GM21390 (cell line): ENCODE data around the gene DUSP2.

Experiments used
- ATAC-seq: cut with Tn5 transposase; IDR thresholded peaks from one replicate; pipeline ENCODE4 v1.9.1; 2021; ENCODE audit not compliant: unreplicated experiment

Gene DUSP2

DNA sequence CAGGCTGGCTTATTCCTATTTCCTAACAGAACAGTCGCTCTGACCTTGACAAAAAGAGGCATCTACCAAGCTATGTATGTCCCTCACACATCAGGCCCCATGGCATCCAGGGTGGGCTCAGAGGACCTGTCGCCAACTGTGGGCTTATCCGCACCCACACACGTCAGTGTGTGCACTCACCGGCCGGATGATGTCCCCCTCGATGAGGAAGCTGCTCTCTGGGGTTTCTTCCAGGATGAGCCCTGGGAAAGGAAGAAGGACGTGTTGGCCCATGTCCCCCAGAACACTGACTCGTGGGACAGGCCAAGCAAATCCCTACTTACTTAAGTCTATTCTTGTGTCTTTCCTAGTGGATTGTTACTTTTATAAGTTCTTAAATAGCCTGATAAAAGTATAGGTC, 10.1 kb downstream of the DUSP2 start:
- no peak for ATAC-seq

DNA sequence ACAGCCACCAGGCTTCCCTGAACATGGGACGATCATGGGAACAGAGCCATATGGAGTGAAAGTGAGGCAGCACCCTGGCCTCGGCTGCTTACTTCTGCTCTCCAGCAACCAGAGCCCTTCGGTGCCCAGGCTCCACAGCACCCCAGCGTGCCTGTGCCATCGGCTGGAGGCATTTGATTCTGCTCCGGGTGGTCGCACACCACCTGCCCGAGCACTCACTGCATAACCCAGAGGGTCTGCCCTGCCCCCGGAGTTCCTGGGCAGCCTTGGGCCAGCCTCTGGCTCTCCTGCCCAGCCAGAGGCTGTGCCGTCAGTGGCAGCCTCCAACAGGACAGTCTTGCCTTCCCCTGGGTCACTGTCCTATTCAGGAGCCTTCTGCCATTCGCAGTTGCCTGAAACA, 10.8 kb downstream of the DUSP2 start:
- no peak for ATAC-seq

DNA sequence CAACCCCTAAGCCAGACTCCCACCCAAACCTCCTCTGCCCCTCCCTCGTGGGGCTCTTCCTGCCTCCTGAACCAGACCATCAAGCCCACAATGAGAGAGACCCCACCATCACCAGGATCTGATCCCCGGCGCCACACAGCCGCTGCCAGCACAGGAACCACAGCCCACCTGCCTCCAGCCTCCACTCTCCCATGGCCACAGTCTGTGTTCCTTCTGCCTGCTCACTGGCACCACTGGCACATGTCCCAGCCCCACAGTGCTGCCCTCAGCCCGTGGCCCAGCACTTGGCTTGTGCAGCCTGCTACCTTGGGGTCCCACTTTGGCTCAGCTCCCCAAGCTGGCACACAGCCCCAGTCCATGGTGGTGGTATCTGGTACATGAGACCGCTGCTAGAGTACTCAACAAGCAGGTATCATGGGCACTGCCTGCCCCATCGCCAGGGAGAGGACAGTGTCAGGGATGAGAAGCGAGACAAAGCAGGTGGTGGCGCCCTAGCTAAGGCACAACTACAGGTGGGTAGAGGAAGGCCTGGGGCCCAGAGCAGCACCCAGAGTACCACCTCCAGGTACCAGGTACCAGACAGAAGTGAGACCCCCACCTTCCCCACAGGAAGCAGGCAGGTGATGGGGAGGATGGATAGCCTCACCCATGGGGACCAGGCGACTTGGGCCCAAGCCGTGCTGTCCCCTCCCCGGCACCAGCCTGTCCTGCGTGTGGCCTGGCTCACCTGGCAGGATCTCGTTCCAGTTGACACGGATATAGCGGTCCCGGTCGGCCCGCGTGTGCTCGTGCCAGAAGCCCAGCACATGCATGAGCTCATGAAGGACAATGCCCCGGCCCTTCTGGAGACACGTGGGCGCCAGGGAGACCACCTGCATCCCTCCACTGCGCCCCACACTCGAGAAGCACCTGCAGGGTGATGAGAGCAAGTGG, 13.2 kb downstream of the DUSP2 start:
- ATAC-seq: no peak

DNA sequence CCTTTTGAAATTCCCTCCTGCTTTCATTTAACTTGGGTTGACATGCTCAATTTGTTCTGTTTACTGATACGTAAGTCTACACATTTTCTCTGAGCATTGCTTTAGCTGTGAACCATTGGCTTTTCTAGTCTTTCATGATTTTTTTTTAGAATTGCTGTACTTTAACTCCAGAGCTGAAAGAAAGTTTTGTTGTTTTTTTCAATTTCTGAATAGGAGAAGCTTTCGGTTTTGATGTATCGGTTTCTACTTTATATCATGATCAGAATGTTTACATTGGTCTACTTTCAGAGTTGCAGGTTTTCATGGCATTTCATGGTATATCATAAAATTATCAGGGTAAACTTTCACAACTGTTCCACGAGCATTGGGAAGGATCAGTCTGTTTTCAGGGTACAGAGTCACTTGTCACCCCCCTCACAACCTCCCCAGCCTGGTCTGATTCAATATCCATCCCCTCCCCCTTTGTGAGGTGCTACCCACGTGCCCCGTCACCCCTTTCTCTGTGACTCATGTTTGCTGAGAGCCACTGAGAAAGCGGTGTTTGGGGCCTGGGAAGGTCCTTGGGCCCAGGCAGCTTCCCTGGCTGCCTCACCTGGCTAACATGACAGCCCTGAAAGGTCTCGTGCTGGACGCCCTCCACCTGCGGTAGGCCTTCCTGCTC, 14.0 kb downstream of the DUSP2 start:
- no peak for ATAC-seq

DNA sequence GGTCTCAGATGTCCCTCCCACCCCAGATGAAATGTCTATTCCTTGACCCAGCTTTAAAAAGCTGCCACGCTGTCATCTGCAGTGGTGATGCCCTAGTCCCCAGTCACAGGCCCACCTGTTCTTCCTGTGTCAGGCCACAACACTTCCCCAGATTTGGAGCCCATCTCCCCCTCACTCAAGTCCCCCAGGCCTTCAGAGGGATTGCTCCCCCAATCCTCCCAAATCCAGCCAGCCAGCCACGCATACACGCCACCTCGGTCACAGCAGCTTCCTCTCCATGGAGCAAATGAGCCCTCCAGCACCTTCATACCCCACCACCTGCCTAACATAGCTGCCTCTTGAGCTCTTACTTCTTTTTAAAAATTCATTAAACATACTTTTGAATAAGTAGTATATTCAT, 14.8 kb downstream of the DUSP2 start:
- no peak for ATAC-seq

DNA sequence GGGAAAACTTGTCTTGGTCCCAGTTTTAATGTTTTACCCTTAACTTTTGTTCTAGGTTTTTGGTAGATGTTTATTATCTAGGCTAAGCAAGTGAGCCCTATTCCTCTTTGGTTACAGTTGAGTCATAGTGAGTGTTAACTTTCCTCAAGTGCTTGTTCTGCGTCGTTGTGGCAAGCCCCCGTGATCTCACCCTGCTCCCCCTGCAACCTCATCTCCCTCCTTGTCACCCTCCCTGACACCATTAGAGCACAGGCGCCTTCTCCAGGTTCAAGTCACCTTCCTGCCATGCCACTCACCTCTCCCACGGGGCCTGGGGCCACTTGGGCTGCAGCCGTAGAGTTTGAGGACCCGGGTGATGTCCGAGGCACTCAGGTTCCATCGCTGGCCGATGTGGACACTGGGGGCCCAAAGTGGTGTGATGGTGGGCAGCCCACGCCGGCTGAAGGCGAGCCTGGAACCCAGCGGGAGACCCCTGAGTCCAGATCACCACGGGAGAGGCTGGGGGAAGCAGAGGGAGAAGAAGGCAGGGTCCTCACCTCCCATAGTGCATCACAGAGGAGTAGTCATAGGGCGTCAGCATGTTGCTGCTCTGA, 15.6 kb downstream of the DUSP2 start:
- no peak for ATAC-seq

DNA sequence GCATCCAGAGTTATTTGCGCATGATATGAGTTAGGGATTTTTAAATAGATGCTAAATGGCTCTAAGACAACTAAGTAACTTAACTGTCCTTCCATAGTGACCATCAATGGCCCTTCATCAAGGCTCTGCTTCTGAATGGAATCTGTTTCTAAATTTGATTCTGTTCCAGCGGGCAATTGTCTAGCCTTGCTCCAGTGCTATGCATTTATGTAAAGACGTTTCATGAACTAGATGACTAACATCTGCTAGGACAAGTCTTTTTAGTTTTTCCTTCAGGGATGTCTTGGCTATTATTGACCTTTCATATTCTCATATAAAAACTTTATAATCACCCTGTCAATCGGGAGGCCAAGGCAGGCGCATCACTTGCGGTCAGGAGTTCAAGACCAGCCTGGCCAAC, 16.8 kb downstream of the DUSP2 start:
- no peak for ATAC-seq

DNA sequence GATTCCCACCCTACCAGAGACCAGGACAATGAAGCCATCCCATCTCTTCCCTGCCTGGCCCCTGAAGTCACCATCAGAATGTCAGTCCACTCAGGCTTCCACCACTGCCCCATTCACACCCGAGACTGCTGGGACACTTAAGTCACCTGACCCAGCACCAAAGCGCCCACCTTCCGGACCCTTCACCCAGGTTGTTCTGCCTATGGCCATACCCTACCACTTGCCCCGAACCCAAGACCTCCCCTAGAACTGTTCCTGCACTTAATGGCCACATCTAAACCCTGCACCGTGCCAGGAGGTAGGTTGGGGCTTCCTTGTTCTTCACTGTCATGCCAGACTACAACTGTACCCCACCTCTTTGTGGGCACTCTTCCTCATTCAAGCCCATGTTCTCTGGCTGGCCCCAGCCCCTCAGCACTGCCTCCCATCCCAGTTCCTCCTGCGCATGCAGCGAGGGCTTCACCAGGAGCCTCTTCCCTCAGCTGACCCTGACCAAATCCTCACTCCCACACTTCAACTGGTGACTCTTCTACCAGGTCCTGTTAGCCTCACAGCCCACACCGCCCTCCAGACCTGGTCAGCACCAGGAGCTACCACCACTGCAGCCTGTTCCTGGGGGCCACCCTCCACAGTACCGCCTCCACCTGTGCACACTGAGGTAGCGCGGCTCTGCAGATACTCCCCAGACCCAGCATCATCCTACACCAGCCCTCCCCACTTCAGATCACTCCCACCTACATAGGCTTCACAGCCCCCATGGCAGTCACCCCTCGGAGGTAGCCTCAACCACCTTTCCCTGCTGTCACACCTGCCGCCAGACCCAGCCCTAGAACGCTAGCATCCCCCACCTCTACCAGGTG, 20.6 kb downstream of the DUSP2 start:
- no peak for ATAC-seq

DNA sequence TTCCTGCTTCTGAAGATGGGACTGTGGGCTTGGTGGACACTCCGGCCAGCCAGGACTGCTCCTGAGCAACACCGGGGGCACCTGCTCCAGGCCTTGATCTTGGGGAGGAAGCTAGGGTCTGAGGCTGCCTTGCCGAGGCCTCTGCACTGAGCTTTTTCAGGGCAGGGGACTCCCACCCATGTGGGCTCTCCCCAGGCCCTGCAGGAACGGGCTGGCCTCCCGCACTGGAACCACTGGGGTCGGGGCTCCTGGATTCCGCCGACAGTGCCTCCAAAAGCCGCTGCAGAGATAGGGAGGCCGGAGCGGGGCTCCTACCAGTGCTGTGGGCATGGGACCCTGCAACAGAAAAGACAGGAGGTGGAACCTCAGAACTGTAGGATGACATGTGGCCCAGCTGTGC, 21.3 kb downstream of the DUSP2 start:
- no peak for ATAC-seq

DNA sequence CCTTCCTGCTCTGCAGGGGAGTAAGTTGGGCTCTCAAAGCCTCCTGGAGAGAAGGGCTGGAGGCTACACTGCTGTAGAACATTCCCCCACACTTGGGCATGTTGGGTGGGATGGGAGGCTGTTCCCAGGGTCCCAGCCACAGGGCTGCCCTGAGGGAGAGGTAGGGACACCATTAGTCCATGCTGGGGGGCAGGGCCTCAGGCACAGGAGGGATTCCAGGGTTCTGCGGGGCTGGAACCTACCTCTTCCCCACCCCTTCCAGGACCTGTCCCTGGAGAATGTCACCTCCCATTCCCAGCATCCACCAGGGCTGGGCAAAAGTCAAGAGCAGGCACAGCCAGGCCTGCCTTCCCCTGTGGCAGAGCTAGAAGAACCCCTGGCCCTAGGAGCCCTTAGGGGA, 21.9 kb downstream of the DUSP2 start:
- ATAC-seq: no peak

DNA sequence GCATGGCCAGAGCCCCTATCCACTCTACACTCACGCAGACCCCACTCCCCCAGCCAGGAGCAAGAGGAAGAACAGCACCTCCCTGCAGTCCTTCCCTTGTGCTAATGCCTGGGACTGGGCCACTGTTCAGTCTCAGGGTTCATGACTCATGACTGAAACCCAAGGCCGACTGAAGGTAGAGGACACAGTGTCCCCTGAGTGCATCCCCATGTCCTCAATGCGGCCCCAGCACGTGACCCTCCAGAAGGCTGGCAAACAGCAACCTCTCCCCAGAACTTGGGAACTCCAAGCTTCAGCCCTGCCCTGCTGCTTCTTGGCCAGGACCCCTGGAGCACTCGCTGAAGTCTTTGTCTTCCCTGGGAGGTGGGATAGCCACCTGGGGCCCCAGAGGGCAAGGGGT, 22.8 kb downstream of the DUSP2 start:
- ATAC-seq: no peak

DNA sequence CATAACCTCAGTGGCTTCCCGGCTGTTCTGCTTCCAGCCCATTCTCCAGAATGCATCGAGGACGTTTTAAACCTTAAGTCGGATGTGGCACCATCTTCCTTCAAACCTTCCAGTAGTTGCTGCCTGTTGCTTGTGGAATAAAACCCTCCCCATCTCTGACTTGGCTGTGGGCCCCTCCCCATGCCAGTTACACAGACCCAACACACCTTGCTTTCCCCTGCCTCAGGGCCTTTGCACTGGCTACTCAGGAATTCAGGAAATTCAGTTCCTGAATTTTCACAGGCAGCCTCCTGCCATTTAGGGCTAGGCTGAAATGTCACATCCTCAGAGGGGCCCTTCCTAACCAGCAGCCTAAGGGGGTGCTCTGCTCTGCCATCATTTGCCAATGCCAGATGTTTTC, 23.8 kb downstream of the DUSP2 start:
- no peak for ATAC-seq

DNA sequence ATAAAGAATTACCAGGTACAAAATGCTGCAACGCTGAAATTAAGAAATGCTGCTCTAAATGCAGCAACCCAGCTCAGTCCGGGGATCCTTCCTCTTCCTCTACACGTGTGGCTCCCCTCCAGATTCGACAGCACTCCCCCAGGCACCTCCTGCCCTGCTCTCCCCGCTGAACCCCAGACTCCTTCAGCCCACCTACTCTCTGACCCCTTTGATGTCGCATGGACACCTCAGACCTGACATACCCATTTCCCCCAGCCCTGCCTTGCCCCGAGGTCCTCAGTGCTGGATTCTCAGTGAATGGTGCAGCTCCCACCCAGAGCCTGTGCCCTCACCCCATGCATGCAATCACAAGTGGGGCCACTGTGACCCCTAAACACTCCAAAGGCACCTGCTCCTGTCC, 24.2 kb downstream of the DUSP2 start:
- no peak for ATAC-seq

DNA sequence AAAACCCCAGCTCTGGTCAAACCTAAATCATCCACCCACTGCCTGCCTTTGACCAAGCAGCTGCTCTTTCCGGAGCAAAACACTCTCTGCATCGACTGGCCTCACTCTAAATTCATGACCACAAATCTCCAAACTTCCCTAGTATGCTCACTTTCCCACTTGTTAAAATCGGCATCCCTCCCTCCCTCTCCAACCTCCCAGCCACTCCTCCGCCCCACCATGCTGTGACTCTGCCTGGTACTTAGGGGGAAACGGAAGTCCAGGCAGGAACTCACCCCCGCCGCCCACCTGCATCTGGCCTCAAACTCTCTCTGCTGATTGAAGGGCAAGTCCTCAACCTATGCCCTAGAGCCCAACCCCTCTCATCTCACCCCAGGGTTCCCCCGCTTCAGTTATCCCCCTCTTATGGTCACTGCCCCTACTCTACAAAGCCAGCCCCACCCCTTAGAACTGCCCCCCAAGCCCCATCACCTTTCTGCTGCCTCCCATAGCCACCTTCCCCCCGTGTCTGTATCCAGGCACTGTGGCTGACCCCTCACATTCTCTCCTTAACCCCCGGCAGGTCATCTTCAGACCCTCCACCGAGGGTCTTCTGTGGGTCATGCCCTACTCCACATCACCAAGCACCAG, 25.0 kb downstream of the DUSP2 start:
- no peak for ATAC-seq

DNA sequence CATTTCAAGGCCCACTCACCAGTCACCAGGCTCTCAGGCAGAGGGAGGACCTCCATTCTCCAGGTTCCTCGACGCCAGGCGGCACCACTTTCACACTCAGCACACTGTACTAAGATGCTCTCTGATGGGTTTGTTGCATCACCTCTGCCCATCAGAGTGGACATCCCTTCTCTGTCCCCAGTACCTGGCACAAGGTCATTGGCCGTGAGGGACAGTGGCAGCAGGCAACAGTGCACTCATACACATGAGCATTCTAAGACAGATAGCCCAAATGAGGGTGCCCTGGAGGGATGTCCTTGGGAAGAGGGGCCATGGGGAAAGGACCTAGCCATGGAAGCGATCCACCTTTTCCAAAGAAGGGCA, 25.9 kb downstream of the DUSP2 start:
- ATAC-seq: no peak

DNA sequence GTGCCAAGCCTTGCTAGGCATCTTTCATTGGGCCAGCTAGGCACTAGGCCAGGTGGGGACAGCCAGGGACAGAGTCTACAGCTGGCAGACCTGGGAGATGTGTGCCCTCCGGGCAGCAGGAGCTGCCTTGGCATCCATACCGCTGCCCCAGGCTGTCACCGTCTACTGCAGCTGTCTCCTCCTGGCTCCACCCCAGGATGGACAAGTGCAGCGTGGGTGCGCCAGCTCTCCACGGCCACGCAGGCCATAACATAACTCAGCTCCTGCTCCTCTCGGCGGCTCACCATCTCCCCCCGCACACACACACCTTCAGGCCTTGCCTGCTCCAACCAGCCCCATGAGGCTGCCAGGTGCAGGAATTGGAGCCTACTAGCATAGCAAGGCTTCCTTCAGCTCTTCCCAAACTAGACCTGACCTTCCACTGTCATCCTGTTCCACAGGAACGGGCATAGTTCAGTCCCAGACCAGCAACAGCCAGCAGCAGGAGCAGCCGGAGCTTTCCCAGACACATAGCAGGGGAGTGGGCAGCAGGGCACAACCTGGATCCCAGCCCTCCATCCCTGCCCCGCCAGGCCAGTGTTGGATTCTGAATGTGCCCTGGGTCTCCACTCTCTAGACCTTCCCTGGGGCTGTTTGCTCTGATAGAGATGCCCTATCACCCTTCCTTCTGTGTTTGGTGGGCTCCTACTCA, 26.4 kb downstream of the DUSP2 start:
- ATAC-seq: no peak

DNA sequence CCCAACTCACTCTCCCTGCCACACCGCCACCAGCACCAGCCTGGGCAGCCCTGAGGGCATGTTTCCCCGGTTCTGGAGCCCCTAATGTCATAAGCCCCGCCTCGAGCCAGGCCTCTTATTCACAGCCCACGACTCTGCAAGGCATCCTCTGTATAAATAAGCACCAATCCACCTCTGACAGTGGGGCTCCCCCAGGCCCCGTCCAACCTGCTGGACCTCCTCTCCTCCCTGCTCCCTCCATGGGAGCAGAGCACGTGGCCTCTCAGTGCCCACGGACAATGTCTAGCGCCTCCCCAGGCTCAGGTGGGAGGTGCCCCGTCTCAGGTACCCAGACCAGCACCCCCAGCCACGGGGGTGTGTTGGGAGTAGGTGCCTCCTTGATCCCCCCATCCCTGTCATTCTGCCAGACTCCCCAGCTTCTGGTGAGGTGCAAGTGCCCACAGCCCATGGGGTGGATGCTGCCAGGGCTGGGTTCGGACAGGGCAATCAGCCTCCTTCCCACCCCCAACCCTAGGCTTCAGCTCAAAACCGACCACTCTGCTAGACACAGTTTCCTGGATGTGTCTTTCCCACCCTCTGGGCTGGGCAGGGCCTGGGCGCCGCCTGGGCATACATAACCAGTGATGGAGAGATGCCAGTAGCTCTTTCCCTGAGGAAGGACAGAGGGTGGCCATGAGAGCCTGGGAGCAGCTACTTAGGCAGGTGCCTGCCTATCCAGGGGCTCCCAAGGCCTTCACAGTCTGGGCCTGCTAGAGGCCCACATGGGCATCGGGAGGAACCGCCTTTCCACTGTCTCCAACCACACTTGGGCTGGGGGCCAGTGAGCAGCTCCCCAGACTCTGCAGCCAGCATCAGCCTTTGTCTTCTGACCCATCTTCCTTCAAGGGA, 27.3 kb downstream of the DUSP2 start:
- ATAC-seq: no peak

DNA sequence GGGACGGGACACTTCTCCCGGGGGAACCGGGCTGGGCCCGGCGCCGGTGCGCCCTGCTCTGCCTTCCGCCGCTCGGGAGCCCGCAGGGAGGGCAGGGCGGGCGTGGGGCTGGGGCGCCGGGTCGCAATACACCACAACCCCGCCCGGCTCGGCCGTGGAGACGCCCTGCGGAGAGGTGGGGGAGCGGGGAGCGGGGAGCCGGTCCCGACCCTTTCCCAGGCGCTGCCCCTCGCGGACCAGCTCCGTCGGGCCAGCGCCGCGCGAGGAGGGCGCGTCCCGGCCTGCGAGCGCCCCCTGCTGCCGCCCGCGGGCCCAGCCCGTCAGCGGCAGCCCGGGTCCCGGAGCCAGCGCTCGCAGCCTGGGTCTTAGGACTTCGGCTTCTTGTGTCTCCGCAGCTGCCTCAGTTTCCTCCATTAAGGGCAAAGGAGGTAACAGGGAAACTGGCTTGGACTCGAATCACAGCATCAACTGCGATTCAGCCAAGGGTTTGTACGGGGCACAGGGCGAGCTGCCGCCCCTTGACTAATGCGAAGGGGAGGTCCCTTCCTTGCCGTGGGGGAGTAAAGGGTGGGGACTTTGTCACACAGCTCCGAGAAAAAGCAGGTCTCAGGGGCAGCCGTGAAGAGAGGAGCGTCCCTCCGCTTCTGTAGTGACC, 28.2 kb downstream of the DUSP2 start:
- peak; percentile 73 for ATAC-seq

DNA sequence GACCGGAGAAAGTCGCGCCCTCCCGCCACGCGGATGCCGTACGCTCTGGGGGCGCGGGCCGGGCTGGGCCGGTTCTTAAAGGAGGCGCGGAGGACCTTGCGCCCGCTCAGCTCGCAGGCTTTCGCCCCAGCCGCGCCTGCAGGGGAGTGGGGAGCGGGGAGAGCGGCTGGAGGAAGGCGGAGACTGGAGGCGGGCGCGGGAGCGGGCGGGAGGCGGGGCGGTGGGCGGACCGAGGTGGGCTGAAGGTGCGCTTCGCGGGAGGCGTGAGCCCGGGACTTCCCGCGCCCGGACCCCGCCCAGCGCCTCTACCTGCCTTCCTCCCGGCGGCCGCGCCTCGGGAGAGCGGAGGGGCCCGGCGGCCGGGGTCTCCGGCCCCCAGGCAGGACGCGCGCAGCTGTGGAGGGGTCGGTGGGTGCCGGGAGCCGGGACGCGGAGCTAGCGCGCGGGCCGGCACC, 28.8 kb downstream of the DUSP2 start, which contains the start of gene ADRA2B:
Gene ADRA2B, minus strand, starts transcription at position 148 of the 455 bp plus-strand sequence. CDS start 422 bp downstream, outside the sequence.
- peak; percentile 42 for ATAC-seq
